NB4 (cell line): Measurements from ENCODE around the gene RAB1A.
"Not testable (repeated sequence)": the region's sequence is repeated elsewhere in the genome, so short reads cannot be mapped to it uniquely, and the experiment has no call there.

ENCODE experiments used
- DNase-seq: peaks from one replicate; pipeline ENCODE4 v3.0.0; 2010; ENCODE audit warnings: low read depth
- H3K4me3 ChIP-seq: one replicate; pipeline ENCODE4 v1.5.1; 2011; ENCODE audit warnings: mild to moderate bottlenecking, low read depth, low read length, moderate library complexity
- MYC ChIP-seq: IDR thresholded peaks from 2 replicates; pipeline ENCODE4 v1.6.1; 2011; ENCODE audit warnings: low read depth, low read length
- POLR2A ChIP-seq: IDR thresholded peaks from 2 replicates; pipeline ENCODE4 v1.6.1; 2011; ENCODE audit warnings: mild to moderate bottlenecking; ENCODE audit not compliant: insufficient read length; ENCODE audit errors: extremely low read depth
- TF ChIP-seq, protein P1 (sequence below): IDR thresholded peaks from 2 replicates; pipeline ENCODE4 v1.6.1; 2011; ENCODE audit warnings: low read depth, low read length
- TF ChIP-seq, protein P2 (sequence below): IDR thresholded peaks from one replicate; pipeline ENCODE4 v1.5.1; 2012; ENCODE audit warnings: low read depth, low read length

Gene RAB1A

DNA sequence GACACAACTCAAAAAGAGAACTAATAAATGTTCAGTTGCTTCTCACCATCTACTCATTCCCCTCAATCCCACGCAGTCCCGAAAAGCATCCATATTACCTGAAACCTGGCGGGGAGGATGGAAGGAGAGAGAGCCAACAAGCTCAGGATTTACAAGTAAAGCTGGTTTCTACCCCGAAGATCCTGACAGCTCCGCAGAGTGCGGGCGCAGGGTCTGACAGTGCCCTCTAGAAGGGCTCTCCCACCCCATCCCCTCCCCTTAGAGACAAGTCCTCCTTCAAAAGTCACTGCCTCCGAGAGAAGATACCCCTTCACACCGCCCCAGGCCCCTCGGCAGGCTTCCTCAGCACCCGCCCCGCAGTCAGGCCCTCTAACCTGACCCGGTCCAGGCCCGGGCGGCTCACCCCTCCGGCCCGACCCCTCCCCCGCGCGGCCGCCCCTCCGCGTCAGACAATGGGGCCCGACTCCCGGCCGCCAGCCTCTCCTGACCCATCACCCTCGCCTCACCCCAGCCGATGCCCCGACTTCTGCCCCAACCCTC lies 550 bp downstream of the RAB1A start:
- DNase-seq: peak; percentile 58
- peak overlapping the region; percentile 98 for H3K4me3 ChIP-seq
- no peak for TF ChIP-seq POLR2A

DNA sequence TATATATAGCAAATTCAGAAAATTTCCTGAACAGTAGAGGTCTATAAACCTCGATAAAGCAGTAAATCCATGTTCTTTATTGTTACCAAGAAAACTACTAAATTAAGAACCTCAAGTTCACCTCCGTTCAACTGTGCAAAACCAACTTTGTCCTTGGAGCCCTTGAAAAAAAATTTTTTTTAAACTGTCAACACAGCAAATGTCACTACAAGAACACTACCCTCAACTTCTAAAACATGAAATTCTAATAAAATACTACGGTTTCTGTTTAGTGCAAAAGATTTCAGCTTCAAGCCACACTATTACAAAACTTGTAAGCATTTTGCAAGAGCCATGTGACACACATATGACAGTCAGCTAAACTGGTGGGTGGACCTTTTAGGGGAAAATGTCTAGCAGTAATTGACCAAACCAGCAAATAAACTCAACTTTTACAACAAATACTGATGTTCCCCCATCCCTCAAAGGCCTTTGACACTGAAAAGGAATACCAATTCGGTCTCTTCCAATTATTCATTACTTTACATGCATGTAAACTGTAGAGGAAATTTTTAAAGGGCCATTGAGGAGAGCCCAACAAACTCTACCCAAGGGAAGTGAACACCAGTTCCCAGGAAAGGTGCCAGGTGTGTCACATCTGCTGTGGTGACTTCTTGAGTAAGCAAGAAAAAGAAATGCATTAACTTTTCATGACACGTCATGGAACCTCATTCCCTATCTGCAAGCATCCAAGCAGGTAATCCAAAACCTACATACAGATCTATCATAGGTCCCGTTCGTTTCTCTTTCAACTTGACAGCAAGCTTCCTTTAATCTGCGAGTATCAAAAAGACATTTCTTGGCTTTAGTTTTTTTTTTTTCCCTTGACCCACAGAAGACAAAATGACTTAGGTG lies 1.4 kb downstream of the RAB1A start:
- peak overlapping the region; percentile 98 for H3K4me3 ChIP-seq
- DNase-seq: peak; percentile 85
- TF ChIP-seq, protein P1, sequence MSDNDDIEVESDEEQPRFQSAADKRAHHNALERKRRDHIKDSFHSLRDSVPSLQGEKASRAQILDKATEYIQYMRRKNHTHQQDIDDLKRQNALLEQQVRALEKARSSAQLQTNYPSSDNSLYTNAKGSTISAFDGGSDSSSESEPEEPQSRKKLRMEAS: peak; percentile 94
- TF ChIP-seq POLR2A (no peak), MYC (peak; percentile 72; the same call in 1 of the 2 replicates)

DNA sequence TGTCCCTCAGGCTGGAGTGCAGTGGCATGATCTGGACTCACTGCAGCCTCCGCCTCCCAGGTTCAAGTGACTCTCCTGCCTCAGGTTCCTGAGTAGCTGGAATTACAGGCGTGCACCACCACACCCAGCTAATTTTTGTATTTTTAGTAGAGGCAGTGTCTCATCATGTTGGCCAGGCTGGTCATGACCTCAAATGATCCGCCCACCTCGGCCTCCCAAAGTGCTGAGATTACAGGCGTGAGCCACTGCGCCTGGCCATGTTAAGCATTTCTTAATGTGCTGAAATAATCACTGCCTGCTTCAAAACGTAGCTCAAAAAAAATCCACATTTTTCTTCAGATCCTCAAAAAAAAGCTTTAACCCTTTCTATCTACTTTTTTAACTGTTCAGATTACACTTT lies 4.4 kb downstream of the RAB1A start:
- DNase-seq, H3K4me3 ChIP-seq: not testable (repeated sequence)

DNA sequence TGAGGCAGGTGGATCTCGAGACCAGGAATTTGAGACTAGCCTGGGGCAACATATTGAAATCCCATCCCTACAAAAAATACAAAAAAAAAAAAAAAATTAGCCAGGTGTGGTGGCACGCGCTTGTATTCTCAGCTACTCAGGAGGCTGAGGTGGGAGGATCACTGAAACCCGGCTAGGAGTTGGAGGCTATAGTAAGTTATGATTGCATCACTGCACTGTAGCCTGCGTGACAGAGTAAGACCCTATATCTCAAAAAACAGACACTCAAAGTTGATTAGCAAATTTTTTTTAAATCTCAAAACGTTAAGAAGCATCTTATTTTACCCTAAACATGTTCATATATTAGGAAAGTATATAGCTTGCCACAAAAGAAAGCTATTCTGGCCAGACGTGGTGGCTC lies 7.6 kb downstream of the RAB1A start:
- H3K4me3 ChIP-seq: no peak overlapping the region
- no peak for DNase-seq
- TF ChIP-seq, protein P1: no peak
- TF ChIP-seq MYC: no peak
- TF ChIP-seq, protein P2, sequence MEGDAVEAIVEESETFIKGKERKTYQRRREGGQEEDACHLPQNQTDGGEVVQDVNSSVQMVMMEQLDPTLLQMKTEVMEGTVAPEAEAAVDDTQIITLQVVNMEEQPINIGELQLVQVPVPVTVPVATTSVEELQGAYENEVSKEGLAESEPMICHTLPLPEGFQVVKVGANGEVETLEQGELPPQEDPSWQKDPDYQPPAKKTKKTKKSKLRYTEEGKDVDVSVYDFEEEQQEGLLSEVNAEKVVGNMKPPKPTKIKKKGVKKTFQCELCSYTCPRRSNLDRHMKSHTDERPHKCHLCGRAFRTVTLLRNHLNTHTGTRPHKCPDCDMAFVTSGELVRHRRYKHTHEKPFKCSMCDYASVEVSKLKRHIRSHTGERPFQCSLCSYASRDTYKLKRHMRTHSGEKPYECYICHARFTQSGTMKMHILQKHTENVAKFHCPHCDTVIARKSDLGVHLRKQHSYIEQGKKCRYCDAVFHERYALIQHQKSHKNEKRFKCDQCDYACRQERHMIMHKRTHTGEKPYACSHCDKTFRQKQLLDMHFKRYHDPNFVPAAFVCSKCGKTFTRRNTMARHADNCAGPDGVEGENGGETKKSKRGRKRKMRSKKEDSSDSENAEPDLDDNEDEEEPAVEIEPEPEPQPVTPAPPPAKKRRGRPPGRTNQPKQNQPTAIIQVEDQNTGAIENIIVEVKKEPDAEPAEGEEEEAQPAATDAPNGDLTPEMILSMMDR: no peak
- no peak for TF ChIP-seq POLR2A

DNA sequence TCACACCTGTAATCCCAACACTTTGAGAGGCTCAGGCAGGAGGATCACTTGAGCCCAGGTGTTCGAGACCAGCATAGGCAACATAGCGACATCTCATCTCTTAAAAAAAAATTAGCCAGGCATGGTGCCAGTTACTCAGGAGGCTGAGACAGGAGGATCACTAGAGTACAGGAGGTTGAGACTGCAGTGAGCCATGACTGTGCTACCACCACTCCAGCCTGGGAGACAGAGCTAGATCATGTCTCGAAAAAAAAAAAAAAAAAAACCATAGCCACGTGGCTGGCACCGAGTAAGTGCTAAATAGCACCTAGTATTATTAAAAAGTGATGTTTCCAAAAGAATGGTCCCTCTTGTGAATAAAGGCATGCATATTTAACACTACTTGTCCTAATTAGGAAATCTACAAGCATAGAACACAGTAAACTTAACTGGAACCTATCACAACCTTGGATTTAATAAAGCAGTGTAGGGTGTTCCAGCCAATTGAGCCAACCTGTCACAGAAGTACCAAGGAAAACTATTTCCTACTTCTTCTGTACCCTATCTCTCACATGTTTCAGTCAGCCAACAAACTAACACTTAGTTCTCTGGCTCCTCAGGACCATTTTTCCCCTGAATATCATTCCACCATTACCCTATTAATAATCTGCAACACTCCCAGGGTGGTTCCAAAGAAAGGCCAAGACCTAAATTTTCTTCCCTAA lies 8.8 kb downstream of the RAB1A start:
- TF ChIP-seq MYC (no peak), POLR2A (no peak)
- TF ChIP-seq, protein P1: no peak
- TF ChIP-seq, protein P2: no peak
- H3K4me3 ChIP-seq: no peak overlapping the region
- no peak for DNase-seq

DNA sequence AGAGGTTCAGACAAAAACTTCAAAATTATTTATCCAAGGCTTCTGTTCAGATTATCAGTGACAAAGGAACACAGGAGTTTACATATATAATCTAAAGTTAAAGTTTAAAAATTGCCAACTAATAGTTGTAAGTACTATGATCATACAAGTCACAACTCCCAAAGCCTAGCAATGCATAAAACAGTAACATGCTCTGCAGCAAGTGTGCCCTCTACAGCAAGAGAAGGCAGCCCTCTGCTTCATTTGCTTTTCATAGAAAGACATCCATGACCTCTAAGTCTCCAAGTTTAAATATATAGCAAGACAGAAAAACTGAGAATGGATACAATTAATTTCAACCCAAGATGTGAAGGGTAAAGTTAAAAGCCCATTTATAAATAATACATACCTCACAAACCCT lies 13.3 kb downstream of the RAB1A start:
- DNase-seq: peak; percentile 23
- no peak overlapping the region for H3K4me3 ChIP-seq
- TF ChIP-seq POLR2A (no peak), MYC (no peak)
- TF ChIP-seq, protein P1: no peak
- TF ChIP-seq, protein P2: no peak

DNA sequence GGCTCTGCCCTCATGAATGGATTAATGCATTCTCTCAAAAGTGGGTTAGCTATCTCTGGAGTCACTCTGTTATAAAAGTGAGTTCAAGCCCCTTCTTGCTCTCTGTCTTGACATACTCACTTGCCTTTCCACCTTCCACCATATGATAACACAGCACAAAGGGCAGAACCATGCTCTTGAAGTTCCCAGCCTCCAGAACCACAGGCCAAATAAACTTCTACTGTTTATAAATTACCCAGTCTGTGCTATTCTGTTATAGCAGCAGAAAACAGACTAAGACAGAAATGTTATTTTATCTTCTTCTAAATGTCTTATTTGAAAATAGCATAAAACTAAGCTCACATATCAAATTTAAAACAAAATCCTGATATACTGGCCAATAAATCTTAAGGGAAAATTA lies 15.0 kb downstream of the RAB1A start:
- TF ChIP-seq MYC (no peak), POLR2A (no peak)
- TF ChIP-seq, protein P2: no peak
- TF ChIP-seq, protein P1: no peak
- H3K4me3 ChIP-seq: no peak overlapping the region
- DNase-seq: no peak
